HG03354 (cell line): ENCODE measurements around the gene ZCWPW2.
A peak's percentile ranks its signal among the peaks of the same experiment; 100 is the strongest.

Experiments
- ATAC-seq: cut with Tn5 transposase; IDR thresholded peaks from one replicate; pipeline ENCODE4 v1.9.1; 2021; ENCODE audit warnings: mild to moderate bottlenecking; ENCODE audit not compliant: unreplicated experiment, poor library complexity, severe bottlenecking

ZCWPW2 gene

GRCh38 chr3:28348265-28348628, 274 bp upstream of the ZCWPW2 start:
- no peak for ATAC-seq

- ATAC-seq = peak; percentile 1
These were observed 1.0 kb downstream of the ZCWPW2 start for GRCh38 chr3:28349469-28350000.

GRCh38 chr3:28376424-28376823, 27.9 kb downstream of the ZCWPW2 start:
- ATAC-seq = no peak

GRCh38 chr3:28386049-28386448, 37.5 kb downstream of the ZCWPW2 start:
- ATAC-seq = no peak

GRCh38 chr3:28388978-28389377, 40.5 kb downstream of the ZCWPW2 start:
- ATAC-seq = no peak

- no peak for ATAC-seq
These were observed 50.7 kb downstream of the ZCWPW2 start for GRCh38 chr3:28399206-28399605.

- ATAC-seq = no peak
These were observed 57.7 kb downstream of the ZCWPW2 start for GRCh38 chr3:28406241-28406640.

GRCh38 chr3:28449398-28449797, 100.9 kb downstream of the ZCWPW2 start:
- no peak for ATAC-seq

- no peak for ATAC-seq
These were observed 114.3 kb downstream of the ZCWPW2 start for GRCh38 chr3:28462866-28463265.

GRCh38 chr3:28467414-28467813, 118.9 kb downstream of the ZCWPW2 start:
- ATAC-seq = no peak

GRCh38 chr3:28476194-28476593, 127.7 kb downstream of the ZCWPW2 start:
- ATAC-seq = peak; percentile 77

- no peak for ATAC-seq
These were observed 128.2 kb downstream of the ZCWPW2 start for GRCh38 chr3:28476764-28477163.

GRCh38 chr3:28485164-28485563, 136.6 kb downstream of the ZCWPW2 start:
- ATAC-seq = no peak

GRCh38 chr3:28495301-28495700, 146.8 kb downstream of the ZCWPW2 start:
- no peak for ATAC-seq

- ATAC-seq = no peak
These were observed 153.9 kb downstream of the ZCWPW2 start for GRCh38 chr3:28502397-28502937.

- ATAC-seq = no peak
These were observed 156.5 kb downstream of the ZCWPW2 start for GRCh38 chr3:28504976-28505375.

- ATAC-seq = no peak
These were observed 173.1 kb downstream of the ZCWPW2 start for GRCh38 chr3:28521663-28522062.

- ATAC-seq = no peak
These were observed 193.8 kb downstream of the ZCWPW2 start for GRCh38 chr3:28542351-28542750.

GRCh38 chr3:28544236-28544635, 195.7 kb downstream of the ZCWPW2 start:
- ATAC-seq = no peak

- no peak for ATAC-seq
These were observed 196.3 kb downstream of the ZCWPW2 start for GRCh38 chr3:28544831-28545230.

- ATAC-seq = no peak
These were observed 199.2 kb downstream of the ZCWPW2 start for GRCh38 chr3:28547677-28548076.

GRCh38 chr3:28553175-28553574, 204.7 kb downstream of the ZCWPW2 start:
- no peak for ATAC-seq
